Testis (tissue), 2 donors: ENCODE data around the gene RANBP9.

Experiments used
- CTCF ChIP-seq, 3 experiments: fragments of 450-650 bp in 2 of 3; fragments of 200-600 bp in 1 of 3; sonication (generic) in 1 of 3; IDR thresholded peaks; one replicate each; pipeline ENCODE4 v1.5.1; 2016 to 2019; ENCODE audit warnings: antibody characterized with exemption in 3 of 3, mild to moderate bottlenecking in 2 of 3, moderate library complexity in 1 of 3
- POLR2A ChIP-seq: fragments of 450-650 bp; IDR thresholded peaks from one replicate; pipeline ENCODE4 v1.6.1; 2017; ENCODE audit warnings: antibody characterized with exemption, mild to moderate bottlenecking, moderate library complexity

- no peak for TF ChIP-seq CTCF (IDR thresholded peaks at IDR 0.05)
- no peak for TF ChIP-seq POLR2A
These were observed 914 bp upstream of the RANBP9 start for GRCh38 chr6:13712599-13712898.
